ENCODE data around the gene ATP11B. TPM values are rescaled to one million over a fixed set of nuclear protein-coding genes. Genes with fewer than 3 reads are reported as not detected.

Gene ATP11B
- total RNA-seq, 2 donors from 2014 or later, result 30.1 to 125 TPM

DNA sequence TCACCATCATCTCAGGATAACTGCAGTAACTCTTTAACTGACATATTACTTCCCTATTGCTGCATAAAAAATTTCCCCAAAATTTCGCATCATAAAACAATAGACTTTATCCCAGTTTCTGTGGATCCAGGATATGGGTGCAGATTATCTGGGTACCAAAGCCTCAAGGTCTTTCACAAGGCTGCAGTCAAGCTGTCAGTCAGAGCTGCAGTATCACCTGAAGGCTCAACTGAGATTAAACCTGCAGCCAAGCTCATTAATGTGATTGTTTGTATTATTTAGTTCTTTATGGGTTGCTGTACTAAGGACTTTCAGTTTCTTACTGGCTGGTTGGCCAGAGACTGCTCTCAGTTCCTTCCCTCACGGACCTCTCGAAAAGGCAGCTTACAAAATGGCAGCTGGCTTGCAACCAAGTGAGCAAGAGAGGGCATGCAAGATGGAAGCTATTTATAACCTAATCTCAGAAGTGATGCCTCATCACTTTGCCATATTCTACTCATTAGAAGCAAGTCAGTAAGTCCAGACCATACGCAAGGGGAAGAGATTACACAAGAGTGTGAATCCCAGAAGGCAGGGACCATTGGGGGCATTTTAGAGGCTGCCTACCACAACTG, 132.1 kb downstream of the ATP11B start:
- Histone ChIP-seq H3K36me3 (replicated peaks in 1 of 2; ENCODE audit: insufficient read depth in 1 of 2, low read depth in 2 of 2) (no peaks in the 10 kb centered on the region), H3K4me1 (peaks cover 11% of the 10 kb centered on the region), H3K27ac (no peak overlapping the region), H3K9me3 (no peaks in the 10 kb centered on the region), H3K4me3 (no peak overlapping the region), H3K27me3 (no peaks in the 10 kb centered on the region)
- intact Hi-C loops (cut with DNase I), result no loop called here
- DNase-seq (no peak), ATAC-seq (no peak)
- TF ChIP-seq POLR2A (IDR thresholded peaks at IDR 0.05), result no peak
- TF ChIP-seq, protein P1, sequence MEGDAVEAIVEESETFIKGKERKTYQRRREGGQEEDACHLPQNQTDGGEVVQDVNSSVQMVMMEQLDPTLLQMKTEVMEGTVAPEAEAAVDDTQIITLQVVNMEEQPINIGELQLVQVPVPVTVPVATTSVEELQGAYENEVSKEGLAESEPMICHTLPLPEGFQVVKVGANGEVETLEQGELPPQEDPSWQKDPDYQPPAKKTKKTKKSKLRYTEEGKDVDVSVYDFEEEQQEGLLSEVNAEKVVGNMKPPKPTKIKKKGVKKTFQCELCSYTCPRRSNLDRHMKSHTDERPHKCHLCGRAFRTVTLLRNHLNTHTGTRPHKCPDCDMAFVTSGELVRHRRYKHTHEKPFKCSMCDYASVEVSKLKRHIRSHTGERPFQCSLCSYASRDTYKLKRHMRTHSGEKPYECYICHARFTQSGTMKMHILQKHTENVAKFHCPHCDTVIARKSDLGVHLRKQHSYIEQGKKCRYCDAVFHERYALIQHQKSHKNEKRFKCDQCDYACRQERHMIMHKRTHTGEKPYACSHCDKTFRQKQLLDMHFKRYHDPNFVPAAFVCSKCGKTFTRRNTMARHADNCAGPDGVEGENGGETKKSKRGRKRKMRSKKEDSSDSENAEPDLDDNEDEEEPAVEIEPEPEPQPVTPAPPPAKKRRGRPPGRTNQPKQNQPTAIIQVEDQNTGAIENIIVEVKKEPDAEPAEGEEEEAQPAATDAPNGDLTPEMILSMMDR (IDR thresholded peaks at IDR 0.05), result no peak
- 75 to 93% methylated on average over 4 of the region's 4 CpGs for WGBS, 2 donors

DNA sequence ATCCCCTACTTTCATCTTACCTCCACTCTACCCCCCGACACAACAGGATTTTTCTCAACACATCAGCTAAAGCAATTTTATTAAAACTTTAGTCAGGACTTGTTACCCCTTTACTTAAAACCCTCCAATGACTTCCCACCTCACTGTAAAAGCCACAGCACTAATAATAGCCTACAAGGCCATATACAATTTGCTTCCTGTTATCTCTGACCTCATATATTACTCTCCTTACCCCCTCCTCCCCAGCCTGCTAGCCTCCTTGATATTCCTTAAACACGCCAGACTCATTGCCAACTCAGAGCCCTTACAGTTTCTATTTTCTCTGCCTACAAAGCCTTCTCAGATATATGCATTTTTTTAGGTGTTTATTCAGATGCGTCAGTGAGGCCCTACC, 132.6 kb downstream of the ATP11B start:
- no peaks in the 10 kb centered on the region for H3K9me3 ChIP-seq
- H3K4me3 ChIP-seq, result no peak overlapping the region
- no peak overlapping the region for H3K27ac ChIP-seq
- 95 to 96% methylated on average over 3 of the region's 3 CpGs for WGBS, 2 donors
- H3K36me3 ChIP-seq (replicated peaks in 1 of 2; ENCODE audit: insufficient read depth in 1 of 2, low read depth in 2 of 2), result no peaks in the 10 kb centered on the region
- peaks cover 6% of the 10 kb centered on the region for H3K4me1 ChIP-seq
- intact Hi-C loops (cut with DNase I), result no loop called here
- H3K27me3 ChIP-seq, result no peaks in the 10 kb centered on the region
- no peak for ATAC-seq
- DNase-seq, result no peak
- TF ChIP-seq, protein P1 (IDR thresholded peaks at IDR 0.05), result no peak
- no peak for TF ChIP-seq POLR2A (IDR thresholded peaks at IDR 0.05)

GRCh38 chr3:182935803-182936202, 142.5 kb downstream of the ATP11B start:
- H3K4me1 ChIP-seq, result no peaks in the 10 kb centered on the region
- no peak for DNase-seq
- WGBS, 2 donors, result 71 to 76% methylated on average over 3 of the region's 3 CpGs
- TF ChIP-seq POLR2A (IDR thresholded peaks at IDR 0.05), result no peak
- TF ChIP-seq, protein P1 (IDR thresholded peaks at IDR 0.05), result no peak
- no peaks in the 10 kb centered on the region for H3K36me3 ChIP-seq (replicated peaks in 1 of 2; ENCODE audit: insufficient read depth in 1 of 2, low read depth in 2 of 2)
- no peak overlapping the region for H3K4me3 ChIP-seq
- no peaks in the 10 kb centered on the region for H3K27me3 ChIP-seq
- no peak overlapping the region for H3K27ac ChIP-seq
- intact Hi-C loops (cut with DNase I), result no loop called here
- no peaks in the 10 kb centered on the region for H3K9me3 ChIP-seq
- no peak for ATAC-seq

DNA sequence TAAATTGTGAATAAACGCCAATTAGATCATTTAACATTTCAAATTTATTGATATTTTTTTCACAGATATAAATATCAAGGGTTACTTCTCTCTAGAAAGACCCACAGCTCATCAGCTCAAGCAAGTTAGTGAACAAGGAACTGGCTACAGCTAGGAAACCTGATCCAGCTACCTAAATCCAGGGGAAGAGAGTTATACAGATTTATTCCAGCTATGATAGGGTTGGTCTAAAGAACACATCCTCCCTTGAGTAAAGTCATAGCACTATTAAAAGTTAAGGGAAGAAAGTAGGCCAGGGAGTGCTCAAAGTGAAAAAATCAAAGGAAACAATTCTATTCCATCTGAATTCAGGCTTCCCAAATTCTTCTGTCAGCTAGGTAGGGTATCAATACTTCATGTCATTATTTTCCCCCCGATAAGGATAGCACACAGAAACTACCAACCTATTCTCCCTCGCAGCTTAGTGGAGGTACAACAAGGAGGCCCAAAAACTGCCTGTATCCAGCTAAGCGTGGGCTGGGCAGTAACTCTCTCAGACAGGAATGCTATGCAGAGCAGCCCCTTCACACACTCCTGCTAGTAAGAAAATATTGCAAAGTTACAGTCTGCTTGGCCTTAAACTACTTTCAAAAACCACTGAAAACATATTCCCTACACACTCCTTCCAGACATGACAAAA, 143.1 kb downstream of the ATP11B start:
- DNase-seq, result no peak
- no peak for ATAC-seq
- H3K4me1 ChIP-seq, result no peaks in the 10 kb centered on the region
- H3K9me3 ChIP-seq, result no peaks in the 10 kb centered on the region
- H3K27me3 ChIP-seq, result no peaks in the 10 kb centered on the region
- 90 to 91% methylated on average over 4 of the region's 4 CpGs for WGBS, 2 donors
- TF ChIP-seq, protein P1 (IDR thresholded peaks at IDR 0.05), result no peak
- TF ChIP-seq POLR2A (IDR thresholded peaks at IDR 0.05), result no peak
- intact Hi-C loops (cut with DNase I), result no loop called here
- H3K36me3 ChIP-seq (replicated peaks in 1 of 2; ENCODE audit: insufficient read depth in 1 of 2, low read depth in 2 of 2), result no peaks in the 10 kb centered on the region
- H3K27ac ChIP-seq, result no peak overlapping the region
- H3K4me3 ChIP-seq, result no peak overlapping the region

- Histone ChIP-seq H3K4me1 (no peaks in the 10 kb centered on the region), H3K27ac (no peak overlapping the region), H3K9me3 (no peaks in the 10 kb centered on the region), H3K36me3 (replicated peaks in 1 of 2; ENCODE audit: insufficient read depth in 1 of 2, low read depth in 2 of 2) (no peaks in the 10 kb centered on the region), H3K27me3 (no peaks in the 10 kb centered on the region), H3K4me3 (no peak overlapping the region)
- TF ChIP-seq POLR2A (IDR thresholded peaks at IDR 0.05), result no peak
- TF ChIP-seq, protein P1 (IDR thresholded peaks at IDR 0.05), result no peak
- 70 to 83% methylated on average over 1 of the region's 1 CpG for WGBS, 2 donors
- ATAC-seq (no peak), DNase-seq (no peak)
- intact Hi-C loops (cut with DNase I), result no loop called here
Measured at GRCh38 chr3:182936918-182937285, 143.6 kb downstream of the ATP11B start.

Measured in body of pancreas (tissue), 4 donors.